ENCODE results near the gene PLA2G5. TPM values are rescaled to one million over a fixed set of nuclear protein-coding genes. Genes with fewer than 3 reads are reported as not detected.

The PLA2G5 gene
- total and polyA plus RNA-seq, 2 experiments from 2014 or later: not detected

DNA sequence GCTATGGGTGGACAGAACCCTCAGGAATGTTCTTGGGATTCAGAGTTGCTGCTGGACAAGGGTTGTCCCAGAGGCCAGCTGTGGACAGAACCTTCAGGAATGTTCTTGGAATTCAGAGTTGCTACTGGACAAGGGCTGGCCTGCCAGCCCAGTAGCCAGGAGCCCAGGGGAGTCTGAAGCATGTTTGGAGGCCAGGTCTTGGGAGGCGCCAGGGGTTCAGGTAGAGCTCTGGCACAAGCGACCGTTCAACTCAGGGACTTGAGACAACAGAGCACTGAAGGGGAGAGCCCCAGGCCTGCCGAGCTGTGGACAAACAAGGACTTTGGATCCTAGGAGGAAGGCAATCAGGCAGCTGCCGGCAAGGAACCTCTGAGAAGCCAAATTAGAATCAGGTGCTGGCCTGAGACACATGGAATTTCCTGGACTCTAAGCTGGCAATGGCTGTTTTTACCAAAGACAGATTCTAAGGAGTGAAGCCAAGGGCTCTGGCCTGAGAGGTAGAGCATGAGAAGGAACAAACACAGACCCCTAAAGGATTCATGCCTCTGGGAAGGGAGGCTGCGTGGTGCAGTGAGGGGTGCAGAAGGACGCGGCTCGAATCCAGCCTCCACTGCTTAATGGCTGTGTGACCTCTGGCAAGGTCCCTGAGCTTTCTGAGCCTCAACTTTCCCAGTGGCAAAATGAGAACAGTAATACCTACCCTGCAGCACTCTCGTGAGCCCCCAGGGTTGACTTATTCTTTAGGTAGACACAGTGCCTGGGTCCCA is 13.4 kb downstream of the PLA2G5 start:
- H3K36me3 ChIP-seq: no peaks in the 10 kb centered on the region
- H3K27ac ChIP-seq: no peak overlapping the region
- DNase-seq (ENCODE audit: low read depth in 1 of 2, low spot score in 1 of 2): no peak
- no peak overlapping the region for H3K4me3 ChIP-seq
- no peaks in the 10 kb centered on the region for H3K27me3 ChIP-seq
- H3K9me3 ChIP-seq (ENCODE audit: low read depth): no peaks in the 10 kb centered on the region
- TF ChIP-seq, protein P1, sequence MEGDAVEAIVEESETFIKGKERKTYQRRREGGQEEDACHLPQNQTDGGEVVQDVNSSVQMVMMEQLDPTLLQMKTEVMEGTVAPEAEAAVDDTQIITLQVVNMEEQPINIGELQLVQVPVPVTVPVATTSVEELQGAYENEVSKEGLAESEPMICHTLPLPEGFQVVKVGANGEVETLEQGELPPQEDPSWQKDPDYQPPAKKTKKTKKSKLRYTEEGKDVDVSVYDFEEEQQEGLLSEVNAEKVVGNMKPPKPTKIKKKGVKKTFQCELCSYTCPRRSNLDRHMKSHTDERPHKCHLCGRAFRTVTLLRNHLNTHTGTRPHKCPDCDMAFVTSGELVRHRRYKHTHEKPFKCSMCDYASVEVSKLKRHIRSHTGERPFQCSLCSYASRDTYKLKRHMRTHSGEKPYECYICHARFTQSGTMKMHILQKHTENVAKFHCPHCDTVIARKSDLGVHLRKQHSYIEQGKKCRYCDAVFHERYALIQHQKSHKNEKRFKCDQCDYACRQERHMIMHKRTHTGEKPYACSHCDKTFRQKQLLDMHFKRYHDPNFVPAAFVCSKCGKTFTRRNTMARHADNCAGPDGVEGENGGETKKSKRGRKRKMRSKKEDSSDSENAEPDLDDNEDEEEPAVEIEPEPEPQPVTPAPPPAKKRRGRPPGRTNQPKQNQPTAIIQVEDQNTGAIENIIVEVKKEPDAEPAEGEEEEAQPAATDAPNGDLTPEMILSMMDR (IDR thresholded peaks at IDR 0.05; ENCODE audit: low read depth, low read length): no peak
- no peaks in the 10 kb centered on the region for H3K4me1 ChIP-seq (ENCODE audit: low read depth)

DNA sequence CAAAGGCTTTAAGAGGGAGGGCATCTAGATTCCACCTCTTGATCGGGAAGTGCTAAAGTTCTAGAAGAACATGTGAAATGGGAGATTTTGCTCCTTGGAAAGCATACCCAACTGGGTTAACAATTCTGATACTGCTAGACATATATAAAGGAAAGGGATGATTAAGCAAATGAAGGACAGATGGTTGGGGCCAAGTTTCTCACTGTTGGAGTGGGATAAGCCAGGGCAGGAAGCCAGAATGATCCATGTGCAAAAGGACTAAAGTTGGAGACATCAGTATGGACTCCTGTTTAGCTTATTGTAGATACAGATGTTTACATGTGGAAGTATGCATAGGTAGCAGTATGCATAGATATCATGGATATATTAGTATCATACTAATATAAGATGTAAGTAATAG is 16.8 kb downstream of the PLA2G5 start:
- TF ChIP-seq, protein P1 (IDR thresholded peaks at IDR 0.05; ENCODE audit: low read depth, low read length): no peak
- no peak overlapping the region for H3K4me3 ChIP-seq
- no peak for DNase-seq (ENCODE audit: low read depth in 1 of 2, low spot score in 1 of 2)
- H3K27me3 ChIP-seq: no peaks in the 10 kb centered on the region
- H3K9me3 ChIP-seq (ENCODE audit: low read depth): no peaks in the 10 kb centered on the region
- H3K4me1 ChIP-seq (ENCODE audit: low read depth): no peaks in the 10 kb centered on the region
- H3K27ac ChIP-seq: no peak overlapping the region
- H3K36me3 ChIP-seq: no peaks in the 10 kb centered on the region

DNA sequence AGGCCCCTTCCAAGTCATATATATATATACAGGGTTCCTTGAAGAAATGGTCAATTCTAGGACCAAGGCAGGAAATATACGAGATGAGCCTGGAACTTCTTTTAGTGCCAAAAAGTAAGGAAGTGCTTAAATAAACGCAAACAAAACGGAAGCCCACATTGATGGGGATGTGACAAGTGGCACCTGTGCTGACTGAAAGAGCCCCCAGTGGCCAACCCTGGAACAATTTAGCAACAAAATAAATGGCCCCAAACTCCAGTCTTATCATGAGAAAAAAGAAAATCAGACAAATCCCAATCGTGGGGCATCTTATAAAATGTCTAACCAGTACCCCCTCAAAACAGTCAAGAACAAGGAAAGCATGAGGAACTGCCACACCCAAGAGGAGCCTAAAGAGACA is 17.7 kb downstream of the PLA2G5 start:
- TF ChIP-seq, protein P1 (IDR thresholded peaks at IDR 0.05; ENCODE audit: low read depth, low read length): no peak
- Histone ChIP-seq H3K9me3 (ENCODE audit: low read depth) (no peaks in the 10 kb centered on the region), H3K36me3 (no peaks in the 10 kb centered on the region), H3K4me3 (no peak overlapping the region), H3K27ac (no peak overlapping the region), H3K4me1 (ENCODE audit: low read depth) (no peaks in the 10 kb centered on the region), H3K27me3 (no peaks in the 10 kb centered on the region)
- no peak for DNase-seq (ENCODE audit: low read depth in 1 of 2, low spot score in 1 of 2)

DNA sequence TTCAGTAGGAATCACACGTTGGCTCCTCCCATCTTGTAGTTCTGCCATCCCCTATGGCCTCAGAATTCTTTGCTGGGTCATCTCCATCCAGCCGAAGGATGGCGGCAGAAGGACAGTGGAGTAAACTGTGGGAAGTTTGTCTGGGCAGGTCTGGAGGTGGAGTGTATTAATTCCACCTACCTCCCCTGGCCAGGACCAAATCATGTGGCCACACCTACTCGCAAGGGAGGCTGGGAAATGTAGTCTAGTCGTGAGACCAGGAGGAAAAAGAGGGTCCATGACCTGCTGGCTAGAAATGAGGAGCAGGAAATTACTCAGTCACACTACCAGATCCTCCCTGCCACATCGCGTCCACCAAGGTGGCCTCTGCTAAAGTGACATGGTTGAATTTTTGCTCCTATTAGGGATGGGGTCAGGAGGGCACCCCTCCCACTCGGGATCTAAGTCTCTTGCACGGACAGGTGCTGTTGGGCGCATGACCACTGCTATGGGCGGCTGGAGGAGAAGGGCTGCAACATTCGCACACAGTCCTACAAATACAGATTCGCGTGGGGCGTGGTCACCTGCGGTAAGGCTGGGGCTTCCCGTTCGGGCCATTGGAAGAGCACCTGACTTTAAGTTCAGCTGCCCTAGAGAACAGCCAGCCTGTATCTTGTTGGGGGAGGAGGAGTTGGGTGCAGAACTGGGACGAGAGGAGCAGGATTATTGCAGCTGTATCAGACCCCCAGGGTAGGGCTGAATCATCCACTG is 19.5 kb downstream of the PLA2G5 start:
- no peaks in the 10 kb centered on the region for H3K27me3 ChIP-seq
- H3K4me1 ChIP-seq (ENCODE audit: low read depth): no peaks in the 10 kb centered on the region
- DNase-seq (ENCODE audit: low read depth in 1 of 2, low spot score in 1 of 2): no peak
- no peak overlapping the region for H3K27ac ChIP-seq
- H3K36me3 ChIP-seq: no peaks in the 10 kb centered on the region
- TF ChIP-seq, protein P1 (IDR thresholded peaks at IDR 0.05; ENCODE audit: low read depth, low read length): no peak
- no peak overlapping the region for H3K4me3 ChIP-seq
- H3K9me3 ChIP-seq (ENCODE audit: low read depth): no peaks in the 10 kb centered on the region

DNA sequence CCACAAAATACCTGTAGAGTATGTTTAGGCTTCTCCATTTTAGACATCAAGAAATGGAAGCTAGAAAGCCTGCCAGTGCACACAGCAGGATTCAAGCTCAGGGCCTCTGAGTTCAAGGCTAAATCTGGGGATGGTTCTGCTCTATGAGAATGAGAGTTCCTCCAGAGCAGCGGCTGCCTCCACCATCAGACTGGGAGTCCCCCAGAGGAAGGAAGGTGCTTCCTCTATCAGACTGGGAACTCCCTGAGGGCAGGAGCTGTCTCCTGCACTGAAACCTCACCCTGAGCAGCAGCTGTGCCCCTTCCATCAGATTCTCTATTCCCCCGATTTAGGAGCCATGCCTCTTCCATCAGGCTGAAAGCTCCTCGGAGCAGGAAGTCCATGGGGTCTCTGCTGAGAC is 20.1 kb downstream of the PLA2G5 start:
- Histone ChIP-seq H3K27ac (no peak overlapping the region), H3K4me3 (no peak overlapping the region), H3K27me3 (no peaks in the 10 kb centered on the region), H3K4me1 (ENCODE audit: low read depth) (no peaks in the 10 kb centered on the region), H3K9me3 (ENCODE audit: low read depth) (no peaks in the 10 kb centered on the region), H3K36me3 (no peaks in the 10 kb centered on the region)
- no peak for DNase-seq (ENCODE audit: low read depth in 1 of 2, low spot score in 1 of 2)
- TF ChIP-seq, protein P1 (IDR thresholded peaks at IDR 0.05; ENCODE audit: low read depth, low read length): no peak

Measured in cardiac muscle cell (in vitro differentiated cells and primary cell).